ENCODE data around the gene SLCO2A1. TPM values are rescaled to one million over a fixed set of nuclear protein-coding genes. Genes with fewer than 3 reads are reported as not detected.

Gene SLCO2A1
- total and polyA plus RNA-seq, 11 donors = 2.8 to 28.4 (median 13.9) TPM

- H3K36me3 ChIP-seq = no peaks in the 10 kb centered on the region
- H3K4me1 ChIP-seq = peaks cover 0 to 12% (median 0%) of the 10 kb centered on the region in 12 donors
- intact Hi-C loops (cut with DNase I) = no loop called here
- no peak overlapping the region for H3K27ac ChIP-seq
- 28 to 52% (median 45%) methylated on average over 3 of the region's 3 CpGs for WGBS, 4 donors
- DNase-seq = no peak
- no peak for TF ChIP-seq CTCF (IDR thresholded peaks at IDR 0.05)
- TF ChIP-seq POLR2A (IDR thresholded peaks at IDR 0.05) = no peak
- H3K4me3 ChIP-seq = no peak overlapping the region
- no peaks in the 10 kb centered on the region for H3K9me3 ChIP-seq
- no peaks in the 10 kb centered on the region for H3K27me3 ChIP-seq
- peak in 2 of 4 donors; percentile 41 to 44 for ATAC-seq
Measured at GRCh38 chr3:134018406-134018805, 11.3 kb downstream of the SLCO2A1 start.

GRCh38 chr3:134017490-134017889, 12.2 kb downstream of the SLCO2A1 start:
- peak in 1 of 4 donors; percentile 22 for ATAC-seq
- Histone ChIP-seq H3K27me3 (no peaks in the 10 kb centered on the region), H3K9me3 (no peaks in the 10 kb centered on the region), H3K27ac (no peak overlapping the region), H3K4me3 (no peak overlapping the region), H3K36me3 (no peaks in the 10 kb centered on the region), H3K4me1 (peaks cover 0 to 12% (median 0%) of the 10 kb centered on the region in 12 donors)
- DNase-seq = no peak
- intact Hi-C loops (cut with DNase I) = no loop called here
- TF ChIP-seq CTCF (IDR thresholded peaks at IDR 0.05) (no peak), POLR2A (IDR thresholded peaks at IDR 0.05) (no peak)
- 75 to 90% (median 87%) methylated on average over 5 of the region's 5 CpGs for WGBS, 4 donors

- no peak overlapping the region for H3K4me3 ChIP-seq
- ATAC-seq (no peak), DNase-seq (no peak)
- no peak overlapping the region for H3K27ac ChIP-seq
- H3K27me3 ChIP-seq = no peaks in the 10 kb centered on the region
- peaks cover 0 to 12% (median 0%) of the 10 kb centered on the region in 12 donors for H3K4me1 ChIP-seq
- no peaks in the 10 kb centered on the region for H3K9me3 ChIP-seq
- intact Hi-C loops (cut with DNase I) = no loop called here
- WGBS, 4 donors = 92 to 100% (median 97%) methylated on average over 2 of the region's 2 CpGs
- TF ChIP-seq POLR2A (IDR thresholded peaks at IDR 0.05) (no peak), CTCF (IDR thresholded peaks at IDR 0.05) (no peak)
- no peaks in the 10 kb centered on the region for H3K36me3 ChIP-seq
Measured at GRCh38 chr3:134014270-134014669, 15.5 kb downstream of the SLCO2A1 start.

- DNase-seq (no peak), ATAC-seq (no peak)
- Histone ChIP-seq H3K27me3 (no peaks in the 10 kb centered on the region), H3K36me3 (no peaks in the 10 kb centered on the region), H3K4me3 (no peak overlapping the region), H3K4me1 (peaks cover 0 to 11% (median 0%) of the 10 kb centered on the region in 12 donors), H3K27ac (no peak overlapping the region), H3K9me3 (no peaks in the 10 kb centered on the region)
- TF ChIP-seq CTCF (IDR thresholded peaks at IDR 0.05) (no peak), POLR2A (IDR thresholded peaks at IDR 0.05) (no peak)
- intact Hi-C loops (cut with DNase I) = no loop called here
- WGBS, 4 donors = 71 to 80% (median 75%) methylated on average over 3 of the region's 3 CpGs
Measured at GRCh38 chr3:134013280-134013679, 16.4 kb downstream of the SLCO2A1 start.
